Head of caudate nucleus (tissue), 42 donors: ENCODE measurements around the gene CCDC171.
"Not testable (repeated sequence)": the region's sequence is repeated elsewhere in the genome, so short reads cannot be mapped to it uniquely, and the experiment has no call there.

ENCODE experiments used
- DNase-seq, 42 donors: peaks; one replicate each; pipeline versions ENCODE4 v3.0.0 to v3.0.0-alpha.2; 2020 to 2021; ENCODE audit warnings: mixed read lengths in 7 of 42
- intact Hi-C: fragments of 100-400 bp; cut with DNase I; formaldehyde crosslinking; loops from one replicate; pipeline ENCODE4 v1.15.0; 2022

Gene CCDC171

GRCh38 chr9:15735083-15735857 lies 182.4 kb downstream of the CCDC171 start:
- DNase-seq, result no peak
- intact Hi-C loops, result no loop called here

GRCh38 chr9:15736569-15736968 lies 183.7 kb downstream of the CCDC171 start:
- intact Hi-C loops, result no loop called here
- no peak for DNase-seq

GRCh38 chr9:15738011-15738410 lies 185.2 kb downstream of the CCDC171 start:
- intact Hi-C loops, result no loop called here
- no peak for DNase-seq

- DNase-seq, result no peak
- intact Hi-C loops, result no loop called here
These were observed 188.2 kb downstream of the CCDC171 start for GRCh38 chr9:15741015-15741414.

GRCh38 chr9:15743512-15743911 lies 190.7 kb downstream of the CCDC171 start:
- no peak for DNase-seq
- intact Hi-C loops, result no loop called here

GRCh38 chr9:15744196-15744595 lies 191.4 kb downstream of the CCDC171 start:
- intact Hi-C loops, result no loop called here
- DNase-seq, result no peak

GRCh38 chr9:15746905-15747304 lies 194.1 kb downstream of the CCDC171 start:
- intact Hi-C loops, result no loop called here
- DNase-seq, result peak in 38 of 42 donors; percentile 3 to 79 (median 43)

GRCh38 chr9:15755660-15756059 lies 202.8 kb downstream of the CCDC171 start:
- no peak for DNase-seq
- intact Hi-C loops, result no loop called here

- intact Hi-C loops, result no loop called here
- no peak for DNase-seq
These were observed 208.7 kb downstream of the CCDC171 start for GRCh38 chr9:15761551-15761950.

GRCh38 chr9:15763371-15763770 lies 210.5 kb downstream of the CCDC171 start:
- no peak for DNase-seq
- intact Hi-C loops, result no loop called here

- intact Hi-C loops, result no loop called here
- DNase-seq, result no peak
These were observed 211.3 kb downstream of the CCDC171 start for GRCh38 chr9:15764131-15764530.

GRCh38 chr9:15769547-15769946 lies 216.7 kb downstream of the CCDC171 start:
- intact Hi-C loops, result no loop called here
- no peak for DNase-seq

GRCh38 chr9:15778861-15779260 lies 226.0 kb downstream of the CCDC171 start:
- intact Hi-C loops, result no loop called here
- no peak for DNase-seq

- DNase-seq, result no peak
- intact Hi-C loops, result no loop called here
These were observed 229.3 kb downstream of the CCDC171 start for GRCh38 chr9:15782106-15782505.

GRCh38 chr9:15785584-15785983 lies 232.7 kb downstream of the CCDC171 start:
- intact Hi-C loops, result no loop called here
- no peak for DNase-seq

GRCh38 chr9:15786616-15787015 lies 233.8 kb downstream of the CCDC171 start:
- DNase-seq, result no peak
- intact Hi-C loops, result no loop called here

GRCh38 chr9:15810219-15810899 lies 257.5 kb downstream of the CCDC171 start:
- DNase-seq, intact Hi-C loops: not testable (repeated sequence)

- no peak for DNase-seq
- intact Hi-C loops, result no loop called here
These were observed 260.2 kb downstream of the CCDC171 start for GRCh38 chr9:15813076-15813475.

GRCh38 chr9:15824310-15824709 lies 271.5 kb downstream of the CCDC171 start:
- no peak for DNase-seq
- intact Hi-C loops, result no loop called here

- no peak for DNase-seq
- intact Hi-C loops, result no loop called here
These were observed 278.5 kb downstream of the CCDC171 start for GRCh38 chr9:15831384-15831783.

- peak in 1 of 42 donors; percentile 6 for DNase-seq
- intact Hi-C loops, result no loop called here
These were observed 281.7 kb downstream of the CCDC171 start for GRCh38 chr9:15834541-15834940.
